Vagina (tissue), 2 donors: ENCODE measurements around the gene RAC3. TPM values are rescaled to one million over a fixed set of nuclear protein-coding genes. Genes with fewer than 3 reads are reported as not detected.

Experiments
- DNase-seq, 2 donors: peaks; one replicate each; pipeline ENCODE4 v3.0.0-alpha.2; 2017; ENCODE audit errors: extremely low spot score in 2 of 2
- H3K27ac ChIP-seq: fragments of 200-600 bp; sonication (generic); one replicate; pipeline ENCODE4 v1.5.1; 2019
- H3K27me3 ChIP-seq: fragments of 200-600 bp; sonication (generic); one replicate; pipeline ENCODE4 v1.5.1; 2019
- H3K36me3 ChIP-seq, 2 donors: fragments of 200-600 bp; sonication (generic); one replicate each; pipeline ENCODE4 v1.5.1; 2017 to 2019
- H3K4me1 ChIP-seq: fragments of 200-600 bp; sonication (generic); one replicate; pipeline ENCODE4 v1.5.1; 2019
- H3K4me3 ChIP-seq, 2 donors: fragments of 200-600 bp; sonication (generic); 1 replicate in 1 of 2; 2 replicates in 1 of 2; pipeline ENCODE4 v1.5.1; 2016 to 2019
- H3K9me3 ChIP-seq: fragments of 200-600 bp; sonication (generic); one replicate; pipeline ENCODE4 v1.5.1; 2019
- POLR2A ChIP-seq, 2 donors: fragments of 450-650 bp; IDR thresholded peaks; one replicate each; pipeline ENCODE4 v1.6.1; 2017; ENCODE audit warnings: antibody characterized with exemption in 2 of 2, mild to moderate bottlenecking in 2 of 2, moderate library complexity in 2 of 2
- POLR2AphosphoS5 ChIP-seq, 2 donors: sonication (generic); formaldehyde crosslinking; IDR thresholded peaks; one replicate each; pipeline ENCODE4 v1.9.0; 2017; ENCODE audit warnings: antibody characterized with exemption in 2 of 2, mild to moderate bottlenecking in 2 of 2, low read depth in 1 of 2; ENCODE audit not compliant: insufficient read depth in 1 of 2
- intact Hi-C: fragments of 100-400 bp; cut with DNase I; formaldehyde crosslinking; loops from one replicate; pipeline ENCODE4 v1.15.1; 2023
- total RNA-seq: library from RNA; depleted of rRNA; stranded (reverse); fragments of >200 nt; gene quantifications from one replicate; pipeline ENCODE4 v1.2.3, GENCODE V29; 2016
- TF ChIP-seq, protein P1 (sequence below), 3 experiments: fragments of 450-650 bp in 2 of 3; fragments of 200-600 bp in 1 of 3; sonication (generic) in 1 of 3; IDR thresholded peaks; one replicate each; pipeline ENCODE4 v1.5.1; 2017 to 2019; ENCODE audit warnings: antibody characterized with exemption in 3 of 3, mild to moderate bottlenecking in 2 of 3, moderate library complexity in 2 of 3

RAC3 gene
- total RNA-seq, 1 donor from 2014 or later, result 12.8 TPM

DNA sequence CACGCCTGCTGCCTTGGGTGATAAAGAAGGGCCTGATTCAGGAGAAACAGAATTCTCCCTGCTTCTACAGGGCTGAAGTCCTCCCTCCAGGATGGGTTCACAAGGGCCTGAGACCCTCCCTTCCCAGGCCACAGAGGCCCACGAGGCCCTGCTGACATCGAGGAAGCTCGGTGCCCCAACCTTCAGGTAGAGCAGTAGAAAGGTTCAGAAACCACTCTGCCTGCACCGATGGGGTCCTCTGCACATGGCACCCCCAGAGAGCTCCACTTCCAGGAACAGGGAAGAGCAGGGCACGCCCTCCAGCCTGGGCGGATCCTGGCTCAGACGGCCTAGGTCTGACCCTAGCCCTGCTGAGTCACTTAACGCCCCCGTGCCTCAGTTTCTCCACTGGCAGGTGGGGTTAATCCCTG is 9.6 kb upstream of the RAC3 start:
- H3K4me1 ChIP-seq, result peaks cover 48% of the 10 kb centered on the region
- DNase-seq, result no peak
- H3K27me3 ChIP-seq, result no peaks in the 10 kb centered on the region
- H3K36me3 ChIP-seq, result no peaks in the 10 kb centered on the region
- TF ChIP-seq, protein P1, sequence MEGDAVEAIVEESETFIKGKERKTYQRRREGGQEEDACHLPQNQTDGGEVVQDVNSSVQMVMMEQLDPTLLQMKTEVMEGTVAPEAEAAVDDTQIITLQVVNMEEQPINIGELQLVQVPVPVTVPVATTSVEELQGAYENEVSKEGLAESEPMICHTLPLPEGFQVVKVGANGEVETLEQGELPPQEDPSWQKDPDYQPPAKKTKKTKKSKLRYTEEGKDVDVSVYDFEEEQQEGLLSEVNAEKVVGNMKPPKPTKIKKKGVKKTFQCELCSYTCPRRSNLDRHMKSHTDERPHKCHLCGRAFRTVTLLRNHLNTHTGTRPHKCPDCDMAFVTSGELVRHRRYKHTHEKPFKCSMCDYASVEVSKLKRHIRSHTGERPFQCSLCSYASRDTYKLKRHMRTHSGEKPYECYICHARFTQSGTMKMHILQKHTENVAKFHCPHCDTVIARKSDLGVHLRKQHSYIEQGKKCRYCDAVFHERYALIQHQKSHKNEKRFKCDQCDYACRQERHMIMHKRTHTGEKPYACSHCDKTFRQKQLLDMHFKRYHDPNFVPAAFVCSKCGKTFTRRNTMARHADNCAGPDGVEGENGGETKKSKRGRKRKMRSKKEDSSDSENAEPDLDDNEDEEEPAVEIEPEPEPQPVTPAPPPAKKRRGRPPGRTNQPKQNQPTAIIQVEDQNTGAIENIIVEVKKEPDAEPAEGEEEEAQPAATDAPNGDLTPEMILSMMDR (IDR thresholded peaks at IDR 0.05), result no peak
- no peak for TF ChIP-seq POLR2AphosphoS5 (IDR thresholded peaks at IDR 0.05; ENCODE audit: insufficient read depth in 1 of 2, low read depth in 1 of 2)
- no peak for TF ChIP-seq POLR2A (IDR thresholded peaks at IDR 0.05)
- peak overlapping the region; percentile 54 for H3K27ac ChIP-seq
- intact Hi-C loops, result loop anchor here (2.0 to 5.0 kb wide), 2 partner anchors 45 to 65 kb away; partner anchors contain the start of gene ASPSCR1
- H3K9me3 ChIP-seq, result no peaks in the 10 kb centered on the region
- H3K4me3 ChIP-seq, result peak overlapping the region; percentile 54 to 84

DNA sequence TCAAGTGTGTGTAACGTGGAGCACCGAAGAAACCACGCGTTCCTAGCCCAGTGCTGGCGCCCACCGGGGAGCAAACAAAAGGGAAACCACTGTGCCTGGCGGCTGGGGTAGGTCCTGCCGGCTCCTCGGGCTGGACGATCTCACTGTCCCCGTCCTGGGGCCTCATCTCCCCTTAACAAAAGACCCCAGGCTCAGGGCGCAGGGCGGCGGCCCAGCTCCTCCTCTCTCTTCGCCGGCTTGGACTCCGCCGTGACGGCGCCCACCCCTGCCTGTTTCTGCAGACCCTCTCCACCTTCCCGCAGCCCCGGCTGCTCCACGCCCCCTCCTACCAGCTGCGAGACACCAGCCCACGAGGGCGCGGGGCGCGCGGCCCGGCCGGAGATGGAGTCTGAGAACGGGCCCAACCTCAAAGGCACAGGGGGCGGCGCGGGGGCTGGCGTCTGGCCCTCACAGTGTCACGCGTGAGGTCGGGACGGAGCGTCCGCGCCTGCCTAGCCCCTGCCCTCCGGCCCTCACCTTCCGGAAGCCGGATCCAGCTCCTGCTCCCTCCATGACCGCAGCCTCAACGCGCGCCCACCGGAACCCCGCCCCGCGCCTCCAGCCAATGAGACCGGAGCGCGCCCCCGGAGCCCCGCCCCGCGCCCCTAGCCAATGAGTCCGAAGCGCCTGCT is 9.0 kb upstream of the RAC3 start, which contains the start of gene CENPX:
CENPX (minus strand) TSS at position 569 of the 671 bp plus-strand sequence; CDS start at position 552, 17 bp downstream.
- Histone ChIP-seq H3K36me3 (no peaks in the 10 kb centered on the region), H3K9me3 (no peaks in the 10 kb centered on the region), H3K27me3 (no peaks in the 10 kb centered on the region), H3K4me3 (peak within 1 kb of the TSS; percentile 82 to 84), H3K4me1 (peaks cover 48% of the 10 kb centered on the region), H3K27ac (peak within 1 kb of the TSS; percentile 54)
- no peak for DNase-seq
- TF ChIP-seq POLR2AphosphoS5 (IDR thresholded peaks at IDR 0.05; ENCODE audit: insufficient read depth in 1 of 2, low read depth in 1 of 2), result peak in 1 of 2 donors; percentile 67
- TF ChIP-seq, protein P1 (IDR thresholded peaks at IDR 0.05), result no peak
- intact Hi-C loops, result loop anchor here (2.0 to 5.0 kb wide), 2 partner anchors 45 to 66 kb away; partner anchors contain the start of gene ASPSCR1

DNA sequence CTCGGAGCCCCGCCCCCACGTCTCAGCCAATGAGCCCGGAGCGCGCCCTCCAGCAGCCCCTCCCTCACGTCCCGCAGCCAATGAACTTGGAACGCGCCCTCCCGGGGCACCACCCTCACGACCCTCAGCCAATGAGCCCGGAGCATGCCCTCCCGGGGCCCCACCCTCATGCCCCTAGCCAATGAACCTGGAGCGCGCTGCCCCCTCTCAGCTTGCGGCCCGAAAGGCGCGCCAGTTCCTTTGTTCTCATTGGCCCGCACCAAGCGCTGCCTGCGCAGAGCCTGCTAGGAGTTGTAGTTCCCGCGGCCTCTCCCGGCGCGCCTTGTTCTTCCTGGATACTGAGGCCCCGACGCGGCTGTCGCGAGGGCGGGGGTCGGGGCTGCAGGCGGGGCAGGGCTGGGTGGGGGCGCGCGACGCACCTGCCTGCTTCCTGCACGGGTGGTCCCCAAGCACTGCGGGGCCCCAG is 8.5 kb upstream of the RAC3 start, which contains the start of gene LRRC45:
LRRC45 (plus strand) TSS at position 325 of the 466 bp plus-strand sequence. CDS start 339 bp downstream, outside the sequence.
- intact Hi-C loops, result loop anchor here (2.0 to 5.0 kb wide), 2 partner anchors 46 to 66 kb away; partner anchors contain the start of gene ASPSCR1
- DNase-seq, result peak; percentile 99 to 100
- no peaks in the 10 kb centered on the region for H3K27me3 ChIP-seq
- peaks cover 48% of the 10 kb centered on the region for H3K4me1 ChIP-seq
- TF ChIP-seq POLR2A (IDR thresholded peaks at IDR 0.05) (no peak), POLR2AphosphoS5 (IDR thresholded peaks at IDR 0.05; ENCODE audit: insufficient read depth in 1 of 2, low read depth in 1 of 2) (peak in 1 of 2 donors; percentile 87)
- TF ChIP-seq, protein P1 (IDR thresholded peaks at IDR 0.05), result no peak
- H3K4me3 ChIP-seq, result peak within 1 kb of the TSS; percentile 82 to 84
- H3K36me3 ChIP-seq, result no peaks in the 10 kb centered on the region
- H3K27ac ChIP-seq, result peak within 1 kb of the TSS; percentile 54
- no peaks in the 10 kb centered on the region for H3K9me3 ChIP-seq

DNA sequence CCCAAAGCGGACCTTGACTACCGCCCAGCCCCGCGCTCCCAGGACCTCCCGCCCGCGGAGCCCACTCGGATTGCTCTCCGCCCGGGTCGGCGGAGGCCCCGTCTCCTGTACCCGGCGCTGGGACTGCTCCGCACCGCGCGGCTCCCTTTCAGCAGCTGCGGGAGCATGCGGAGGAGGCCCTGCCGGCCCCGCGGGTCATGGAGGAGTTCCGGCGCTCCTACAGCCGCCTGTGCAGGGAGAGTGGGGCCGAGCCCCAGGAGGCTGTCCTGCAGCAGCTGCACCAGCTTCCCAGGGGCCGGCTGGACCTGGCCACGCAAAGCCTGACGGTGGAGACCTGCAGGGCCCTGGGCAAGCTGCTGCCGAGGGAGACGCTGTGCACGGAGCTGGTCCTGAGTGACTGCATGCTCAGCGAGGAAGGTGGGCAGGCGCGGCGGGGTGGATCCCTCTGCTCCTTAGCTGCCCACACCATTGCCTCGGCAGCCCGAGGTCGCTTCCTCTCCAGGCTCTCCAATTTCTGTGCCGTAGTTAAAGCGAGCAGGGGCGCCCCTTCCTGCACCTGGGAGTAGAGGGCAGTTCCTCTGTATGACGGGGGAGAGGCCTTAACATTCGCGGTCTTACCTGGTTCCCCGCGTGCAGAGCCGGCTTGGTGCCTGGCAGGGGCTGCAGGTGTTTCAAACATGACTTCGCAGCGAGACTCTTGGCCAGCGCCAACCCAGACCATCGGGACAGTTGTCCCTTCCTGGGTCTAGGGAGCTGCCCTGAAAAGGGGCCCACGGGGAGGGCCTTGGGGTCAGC is 7.8 kb upstream of the RAC3 start:
- H3K4me3 ChIP-seq, result peak overlapping the region; percentile 82 to 84
- H3K27ac ChIP-seq, result no peak overlapping the region
- H3K9me3 ChIP-seq, result no peaks in the 10 kb centered on the region
- peaks cover 48% of the 10 kb centered on the region for H3K4me1 ChIP-seq
- H3K36me3 ChIP-seq, result no peaks in the 10 kb centered on the region
- no peaks in the 10 kb centered on the region for H3K27me3 ChIP-seq
- TF ChIP-seq POLR2AphosphoS5 (IDR thresholded peaks at IDR 0.05; ENCODE audit: insufficient read depth in 1 of 2, low read depth in 1 of 2) (no peak), POLR2A (IDR thresholded peaks at IDR 0.05) (no peak)
- TF ChIP-seq, protein P1 (IDR thresholded peaks at IDR 0.05), result no peak
- intact Hi-C loops, result loop anchor here (2.0 to 5.0 kb wide), 2 partner anchors 46 to 67 kb away; partner anchors contain the start of gene ASPSCR1
- DNase-seq, result no peak
